Activated CD4-positive, CD25-positive, alpha-beta regulatory T cell treated with anti-CD3 and anti-CD28 coated beads, Interleukin-2, amount 50 U/mL, for 16 hours (primary cell): ENCODE measurements around the gene GXYLT2.

ENCODE experiments used
- DNase-seq: peaks from one replicate; pipeline ENCODE4 v3.0.0-alpha.2; 2020; ENCODE audit warnings: low read depth, low spot score

GXYLT2 gene

DNA sequence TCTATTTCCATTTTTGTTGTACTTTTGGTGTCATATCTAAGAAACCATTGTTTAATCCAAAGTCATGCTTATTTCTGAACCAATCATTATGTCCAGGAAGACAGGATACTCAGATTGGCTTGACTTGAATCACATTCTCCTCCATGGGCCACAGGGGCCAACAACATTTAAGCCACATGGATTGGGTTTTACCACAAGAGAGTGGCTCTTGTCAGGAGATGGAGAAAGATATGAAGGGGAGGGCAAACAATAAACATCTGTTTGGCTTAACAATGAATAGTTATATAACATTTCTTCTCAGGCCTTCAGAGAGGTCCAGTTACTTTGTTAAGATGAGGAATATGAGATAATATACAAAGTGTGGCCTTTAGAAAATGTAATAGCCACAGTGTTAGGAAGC, 44.6 kb downstream of the GXYLT2 start:
- no peak for DNase-seq

- DNase-seq = no peak
These were observed 50.8 kb downstream of the GXYLT2 start for GRCh38 chr3:72938471-72939265.

DNA sequence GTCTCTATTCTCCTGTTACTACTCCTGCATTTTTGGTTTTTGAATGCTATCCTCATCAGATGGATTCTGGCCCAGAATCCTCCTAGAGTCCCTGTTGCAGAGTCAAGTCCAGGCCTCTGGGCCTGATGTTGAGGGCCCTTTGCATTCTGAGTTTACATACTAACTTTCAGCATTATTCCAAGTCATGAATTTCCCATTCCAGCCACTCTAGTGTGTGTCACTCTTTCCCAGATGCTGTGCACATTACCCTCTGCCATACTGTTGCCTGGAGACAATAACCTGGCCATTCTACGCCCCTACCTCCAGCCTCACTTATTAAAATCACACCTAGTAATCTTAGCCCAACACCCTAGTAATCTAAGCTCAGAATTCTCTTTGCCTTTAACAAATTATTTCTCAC, 53.4 kb downstream of the GXYLT2 start:
- DNase-seq = no peak

DNA sequence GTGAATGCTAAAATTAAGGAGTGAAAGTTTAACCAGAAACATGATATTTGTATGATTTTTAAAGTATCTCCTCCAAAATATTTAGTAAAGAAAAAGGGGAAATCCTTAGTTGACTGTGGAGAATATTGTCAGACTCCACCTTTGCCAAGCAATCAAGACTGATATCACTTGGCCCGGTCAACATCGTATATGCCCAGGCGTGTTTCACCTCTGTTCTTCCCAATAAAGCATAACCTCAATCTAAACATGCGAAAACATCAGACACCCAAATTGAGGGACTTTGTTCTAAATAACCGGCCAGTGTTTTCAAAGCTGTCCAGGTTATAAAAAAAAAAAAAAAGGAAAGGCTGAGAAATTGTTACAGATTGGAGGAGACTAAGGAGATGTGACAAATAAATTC, 54.6 kb downstream of the GXYLT2 start:
- no peak for DNase-seq

GRCh38 chr3:72944696-72945095, 56.9 kb downstream of the GXYLT2 start:
- DNase-seq = no peak

- no peak for DNase-seq
These were observed 60.1 kb downstream of the GXYLT2 start for GRCh38 chr3:72947715-72948490.

GRCh38 chr3:72949016-72949415, 61.2 kb downstream of the GXYLT2 start:
- no peak for DNase-seq

DNA sequence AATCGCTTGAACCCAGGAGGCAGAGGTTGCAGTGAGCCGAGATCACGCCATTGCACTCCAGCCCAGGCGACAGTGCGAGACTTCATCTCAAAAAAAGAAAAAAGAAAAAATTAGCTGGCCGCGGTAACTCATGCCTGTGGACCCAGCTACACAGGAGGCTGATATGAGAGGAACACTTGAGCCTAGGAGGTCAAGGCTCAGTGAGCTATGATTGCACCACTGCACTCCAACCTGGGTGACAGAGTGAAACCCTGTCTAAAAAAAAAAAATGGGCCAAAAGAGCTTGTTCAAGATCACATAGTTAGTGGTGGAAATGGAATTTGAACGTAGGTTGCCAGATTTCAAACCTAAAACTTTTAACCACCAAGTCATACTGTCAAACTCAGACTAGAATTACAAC, 62.5 kb downstream of the GXYLT2 start:
- no peak for DNase-seq

DNA sequence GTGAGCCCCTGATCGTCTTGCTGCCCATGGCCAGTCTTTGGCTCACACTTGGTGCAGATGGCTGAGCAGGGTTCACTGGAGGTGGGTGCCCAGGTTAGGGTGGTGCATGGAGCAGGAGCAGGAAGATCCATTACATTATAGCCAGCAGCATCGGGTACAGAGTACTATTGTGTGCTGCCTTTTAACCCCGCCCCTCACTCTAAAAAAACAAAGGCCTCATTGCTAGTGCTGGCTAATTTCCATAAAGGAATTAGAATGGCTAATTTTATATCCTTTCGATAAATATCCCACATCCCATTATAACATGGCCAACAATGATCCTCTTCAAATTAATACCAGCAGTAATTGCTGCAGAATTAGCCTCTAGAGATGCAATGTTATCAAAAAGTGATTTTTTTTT, 63.0 kb downstream of the GXYLT2 start:
- DNase-seq = no peak

DNA sequence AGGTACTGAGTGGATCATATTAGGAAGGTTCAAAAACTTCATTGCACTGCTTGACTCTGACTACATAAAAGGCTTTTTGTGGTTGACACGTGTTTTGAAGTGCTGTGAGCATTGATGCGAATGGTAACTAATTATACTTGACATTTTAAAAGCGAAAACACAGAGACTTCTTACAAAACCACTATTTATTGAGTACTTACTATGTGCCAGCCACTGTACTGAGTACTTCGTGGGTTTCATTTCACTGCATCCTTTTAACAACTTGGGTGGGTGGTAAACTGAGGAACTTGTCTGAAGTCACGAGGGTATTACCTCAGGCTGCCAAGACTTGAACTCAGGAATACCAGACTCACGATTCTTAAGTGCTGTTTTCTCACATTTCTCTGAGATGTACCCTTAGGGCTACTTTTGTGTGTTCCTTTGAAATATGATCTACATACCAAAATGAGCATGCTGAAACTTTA, 63.4 kb downstream of the GXYLT2 start:
- DNase-seq = no peak

GRCh38 chr3:72953325-72953956, 65.6 kb downstream of the GXYLT2 start:
- no peak for DNase-seq

GRCh38 chr3:72957297-72957696, 69.5 kb downstream of the GXYLT2 start:
- DNase-seq = no peak

- no peak for DNase-seq
These were observed 71.5 kb downstream of the GXYLT2 start for GRCh38 chr3:72959336-72959735.

DNA sequence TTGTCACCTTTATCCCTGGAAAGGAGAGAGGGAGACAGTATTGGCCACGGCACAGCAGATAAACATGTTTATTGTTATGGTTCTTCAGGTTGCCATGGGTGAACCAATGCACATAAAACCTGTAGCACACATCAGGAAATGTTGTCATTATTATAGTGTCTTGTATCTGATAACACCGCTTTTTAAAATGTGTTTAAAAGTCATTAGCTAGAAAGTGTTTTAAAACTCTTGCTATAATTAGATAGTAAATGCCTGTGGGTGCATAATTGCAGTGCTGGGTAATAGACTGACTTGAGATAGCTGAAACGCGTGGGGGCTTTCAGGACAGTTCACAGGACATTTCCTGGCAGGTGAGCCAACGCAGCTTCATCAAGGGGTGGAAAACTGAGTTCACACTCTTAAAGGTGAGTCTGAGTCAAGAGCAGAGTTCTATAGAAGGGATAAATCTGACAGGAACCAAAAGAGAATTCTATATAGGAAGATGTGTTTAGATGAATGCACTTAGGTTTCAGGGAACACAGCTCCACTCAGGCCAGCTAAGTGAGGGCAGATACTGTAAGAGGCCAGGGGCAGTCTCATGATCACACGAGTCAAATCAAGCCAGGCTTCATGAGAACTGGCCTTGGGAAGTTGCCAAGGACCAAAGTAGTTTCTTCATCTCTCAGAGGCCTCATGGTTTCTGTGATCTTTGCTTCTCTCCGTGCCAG, 73.1 kb downstream of the GXYLT2 start:
- DNase-seq = no peak

- DNase-seq = no peak
These were observed 73.9 kb downstream of the GXYLT2 start for GRCh38 chr3:72961752-72962151.

- DNase-seq = no peak
These were observed 74.5 kb downstream of the GXYLT2 start for GRCh38 chr3:72962317-72962716.

DNA sequence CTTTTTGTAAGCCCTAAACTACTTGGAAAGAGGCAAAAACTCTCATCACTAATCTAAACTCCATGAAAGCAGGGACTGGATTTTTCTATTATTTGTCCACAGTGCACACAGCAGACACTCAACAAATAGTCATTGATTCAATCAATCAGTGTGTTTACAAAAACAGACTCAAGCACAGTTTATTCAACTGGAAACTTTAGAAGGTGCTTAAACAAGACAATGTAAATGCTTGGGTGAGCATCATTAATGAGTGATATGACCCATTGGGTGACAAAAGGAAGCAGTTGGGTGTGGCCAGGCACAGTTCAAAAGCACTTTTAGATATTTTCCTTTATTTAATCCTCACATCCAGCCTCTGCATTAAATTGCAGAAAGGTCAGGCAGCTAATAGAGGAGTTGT, 76.8 kb downstream of the GXYLT2 start:
- DNase-seq = no peak

DNA sequence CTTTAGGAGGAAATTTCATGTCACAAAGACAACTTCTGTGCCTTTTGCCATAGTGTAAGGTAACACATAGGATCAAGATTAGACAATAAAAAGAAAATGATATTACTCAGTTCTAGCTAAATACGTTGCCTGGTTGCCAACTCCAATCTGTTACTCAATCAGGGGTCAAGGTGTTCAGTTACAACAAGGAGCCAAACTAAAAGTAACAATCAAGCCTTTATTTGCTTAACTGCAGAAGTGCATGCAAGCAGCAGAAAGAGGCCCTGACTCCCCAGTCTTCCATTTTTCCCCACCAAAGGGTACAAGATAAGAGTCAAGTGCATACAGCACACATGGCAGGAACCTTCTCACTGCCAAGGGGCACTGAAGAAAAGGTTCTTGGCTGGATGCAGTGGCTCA, 80.4 kb downstream of the GXYLT2 start:
- no peak for DNase-seq

DNA sequence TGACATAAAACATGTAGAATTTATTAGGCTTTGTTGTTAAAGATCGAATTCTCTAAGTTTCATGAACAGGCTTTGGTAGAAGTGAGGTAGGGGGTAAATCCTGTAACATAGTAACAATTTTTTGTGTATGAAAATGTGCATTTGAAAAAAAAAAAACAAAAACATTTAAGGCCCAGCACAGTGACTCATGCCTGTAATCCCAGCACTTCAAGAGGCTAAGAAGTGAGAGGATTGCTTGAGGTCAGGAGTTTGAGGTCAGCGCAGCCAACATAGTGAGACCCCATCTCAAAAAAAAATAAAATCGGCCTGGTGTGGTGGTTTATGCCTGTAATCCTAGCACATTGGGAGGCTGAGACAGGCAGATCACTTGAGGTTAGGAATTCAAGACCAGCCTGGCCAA, 81.9 kb downstream of the GXYLT2 start:
- DNase-seq = no peak

GRCh38 chr3:72970942-72971341, 83.1 kb downstream of the GXYLT2 start:
- DNase-seq = no peak

DNA sequence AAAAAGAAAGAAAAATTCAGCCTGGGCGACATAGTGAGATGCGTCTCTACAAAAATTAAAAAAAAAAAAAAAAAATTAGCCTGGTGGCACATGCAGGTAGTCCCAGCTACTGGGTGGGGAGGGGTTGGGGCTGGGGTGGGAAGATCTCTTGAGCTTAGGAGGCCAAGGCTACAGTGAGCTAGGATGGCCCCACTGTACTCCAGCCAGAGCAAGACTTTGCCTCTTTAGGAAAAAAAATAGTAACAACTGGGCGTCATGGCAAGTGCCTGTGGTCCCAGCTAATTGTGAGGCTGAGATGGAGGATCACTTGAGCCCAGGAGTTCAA, 84.8 kb downstream of the GXYLT2 start:
- no peak for DNase-seq
